SK-N-SH treated with all-trans-retinoic acid at 6 μM for 48 hours (cell line): ENCODE data around the gene SYN1.

ENCODE experiments used
- ATAC-seq: fragments of 200-7000 bp; cut with Tn5 transposase; 3 replicates; pipeline ENCODE4 v1.9.1; 2020; ENCODE audit warnings: mild to moderate bottlenecking, moderate library complexity
- ARNTL ChIP-seq: fragments of 450-650 bp; formaldehyde crosslinking; IDR thresholded peaks from 2 replicates; pipeline ENCODE4 v1.5.0; 2020; ENCODE audit warnings: low read depth, mild to moderate bottlenecking, moderate library complexity, borderline replicate concordance
- CSDC2 ChIP-seq: fragments of 250-450 bp; sonication (Bioruptor Pico); IDR thresholded peaks from 2 replicates; pipeline ENCODE4 v1.5.0; 2020; ENCODE audit warnings: mild to moderate bottlenecking, moderate library complexity
- ESRRG ChIP-seq: fragments of 250-450 bp; sonication (Bioruptor Pico); IDR thresholded peaks from 2 replicates; pipeline ENCODE4 v1.6.1; 2021; ENCODE audit warnings: mild to moderate bottlenecking
- GLIS3 ChIP-seq: fragments of 250-450 bp; sonication (Bioruptor Pico); IDR thresholded peaks from 2 replicates; pipeline ENCODE4 v1.5.0; 2020; ENCODE audit warnings: mild to moderate bottlenecking, moderate library complexity
- ISL1 ChIP-seq: fragments of 250-450 bp; sonication (Bioruptor Pico); IDR thresholded peaks from 2 replicates; pipeline ENCODE4 v2.1.2; 2022; ENCODE audit warnings: mild to moderate bottlenecking, moderate library complexity
- OSR1 ChIP-seq: fragments of 250-450 bp; sonication (Bioruptor Pico); IDR thresholded peaks from 2 replicates; pipeline ENCODE4 v1.8.0; 2022; ENCODE audit warnings: moderate library complexity, mild to moderate bottlenecking, inconsistent platforms
- PPARA ChIP-seq: fragments of 250-450 bp; sonication (Bioruptor Pico); IDR thresholded peaks from 2 replicates; pipeline ENCODE4 v1.5.0; 2020; ENCODE audit warnings: mild to moderate bottlenecking, borderline replicate concordance
- RARB ChIP-seq: fragments of 250-450 bp; sonication (Bioruptor Pico); IDR thresholded peaks from 2 replicates; pipeline ENCODE4 v1.8.0; 2021; ENCODE audit warnings: mild to moderate bottlenecking, moderate library complexity
- SNAI2 ChIP-seq: fragments of 250-450 bp; sonication (Bioruptor Pico); IDR thresholded peaks from 2 replicates; pipeline ENCODE4 v1.5.0; 2020; ENCODE audit warnings: mild to moderate bottlenecking, moderate library complexity
- TCF4 ChIP-seq: fragments of 250-450 bp; sonication (Bioruptor Pico); IDR thresholded peaks from 2 replicates; pipeline ENCODE4 v1.8.0; 2021; ENCODE audit warnings: mild to moderate bottlenecking, moderate library complexity, borderline replicate concordance
- TOX ChIP-seq: fragments of 250-450 bp; sonication (Bioruptor Pico); IDR thresholded peaks from 2 replicates; pipeline ENCODE4 v1.8.0; 2021; ENCODE audit warnings: mild to moderate bottlenecking, moderate library complexity, borderline replicate concordance
- TSHZ2 ChIP-seq: fragments of 250-450 bp; sonication (Bioruptor Pico); IDR thresholded peaks from 2 replicates; pipeline ENCODE4 v1.5.0; 2020; ENCODE audit warnings: mild to moderate bottlenecking, moderate library complexity
- ZC3H10 ChIP-seq: fragments of 250-450 bp; sonication (Bioruptor Pico); IDR thresholded peaks from 2 replicates; pipeline ENCODE4 v1.5.1; 2021; ENCODE audit warnings: mild to moderate bottlenecking, moderate library complexity
- ZFP3 ChIP-seq: fragments of 250-450 bp; sonication (Bioruptor Pico); IDR thresholded peaks from 2 replicates; pipeline ENCODE4 v1.5.0; 2020; ENCODE audit warnings: mild to moderate bottlenecking, moderate library complexity
- ZFP30 ChIP-seq: fragments of 450-650 bp; formaldehyde crosslinking; IDR thresholded peaks from 2 replicates; pipeline ENCODE4 v1.5.0; 2022; ENCODE audit warnings: mild to moderate bottlenecking, moderate library complexity
- ZNF565 ChIP-seq: fragments of 450-650 bp; formaldehyde crosslinking; conservative IDR thresholded peaks from 2 replicates; pipeline ENCODE4 v1.5.0; 2020; ENCODE audit warnings: low read depth, mild to moderate bottlenecking, moderate library complexity
- ZNF70 ChIP-seq: fragments of 450-650 bp; formaldehyde crosslinking; IDR thresholded peaks from 2 replicates; pipeline ENCODE4 v1.5.0; 2020; ENCODE audit warnings: mild to moderate bottlenecking, moderate library complexity
- ZNF8 ChIP-seq: fragments of 450-650 bp; formaldehyde crosslinking; IDR thresholded peaks from 2 replicates; pipeline ENCODE4 v1.5.0; 2020; ENCODE audit warnings: mild to moderate bottlenecking, moderate library complexity
- TF ChIP-seq, protein P1 (sequence below): fragments of 250-450 bp; sonication (Bioruptor Pico); IDR thresholded peaks from 2 replicates; pipeline ENCODE4 v1.8.0; 2020; ENCODE audit warnings: mild to moderate bottlenecking, moderate library complexity, borderline replicate concordance
- TF ChIP-seq, protein P2 (sequence below): fragments of 250-450 bp; sonication (Bioruptor Pico); IDR thresholded peaks from 2 replicates; pipeline ENCODE4 v1.5.1; 2020; ENCODE audit warnings: low read depth, mild to moderate bottlenecking, moderate library complexity
- TF ChIP-seq, protein P3 (sequence below): fragments of 250-450 bp; sonication (Bioruptor Pico); IDR thresholded peaks from 2 replicates; pipeline ENCODE4 v1.5.1; 2021; ENCODE audit warnings: mild to moderate bottlenecking, moderate library complexity

The SYN1 gene

GRCh38 chrX:47564438-47565085, 55.1 kb downstream of the SYN1 start (continued):
- TF ChIP-seq, protein P1, sequence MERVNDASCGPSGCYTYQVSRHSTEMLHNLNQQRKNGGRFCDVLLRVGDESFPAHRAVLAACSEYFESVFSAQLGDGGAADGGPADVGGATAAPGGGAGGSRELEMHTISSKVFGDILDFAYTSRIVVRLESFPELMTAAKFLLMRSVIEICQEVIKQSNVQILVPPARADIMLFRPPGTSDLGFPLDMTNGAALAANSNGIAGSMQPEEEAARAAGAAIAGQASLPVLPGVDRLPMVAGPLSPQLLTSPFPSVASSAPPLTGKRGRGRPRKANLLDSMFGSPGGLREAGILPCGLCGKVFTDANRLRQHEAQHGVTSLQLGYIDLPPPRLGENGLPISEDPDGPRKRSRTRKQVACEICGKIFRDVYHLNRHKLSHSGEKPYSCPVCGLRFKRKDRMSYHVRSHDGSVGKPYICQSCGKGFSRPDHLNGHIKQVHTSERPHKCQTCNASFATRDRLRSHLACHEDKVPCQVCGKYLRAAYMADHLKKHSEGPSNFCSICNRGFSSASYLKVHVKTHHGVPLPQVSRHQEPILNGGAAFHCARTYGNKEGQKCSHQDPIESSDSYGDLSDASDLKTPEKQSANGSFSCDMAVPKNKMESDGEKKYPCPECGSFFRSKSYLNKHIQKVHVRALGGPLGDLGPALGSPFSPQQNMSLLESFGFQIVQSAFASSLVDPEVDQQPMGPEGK (CRISPR knock-in tag): no peak
- TF ChIP-seq ZFP3 (CRISPR knock-in tag) (no peak), ZNF565 (no peak), ZNF70 (CRISPR knock-in tag) (no peak), SNAI2 (CRISPR knock-in tag) (no peak)

DNA sequence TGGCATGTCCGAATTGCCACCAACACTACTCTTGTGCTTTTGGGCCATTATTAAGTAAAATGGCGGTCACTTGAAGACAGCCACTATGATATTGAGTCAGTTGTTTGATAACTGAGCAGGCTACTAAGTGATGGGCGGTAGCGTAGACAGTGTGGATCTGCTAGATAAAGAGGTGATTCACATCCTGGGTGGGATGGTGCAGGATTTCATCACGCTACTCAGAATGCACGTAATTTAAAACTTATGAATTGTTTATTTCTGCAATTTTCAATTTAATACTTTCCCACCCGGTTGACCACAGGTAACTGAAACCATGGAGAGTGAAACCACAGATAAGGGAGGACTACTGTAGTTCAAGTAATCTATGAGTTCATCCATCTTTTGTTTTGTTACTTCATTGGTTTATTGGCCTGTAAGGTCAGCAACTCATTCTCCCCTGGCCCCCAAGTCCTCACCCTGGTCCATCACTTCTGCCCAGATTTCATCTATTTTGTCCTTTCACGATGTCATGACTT, 55.8 kb downstream of the SYN1 start:
- ATAC-seq: no peak
- TF ChIP-seq ZNF70 (CRISPR knock-in tag) (no peak), TOX (no peak), SNAI2 (CRISPR knock-in tag) (no peak), GLIS3 (CRISPR knock-in tag) (no peak), ISL1 (CRISPR knock-in tag) (no peak), ARNTL (CRISPR knock-in tag) (no peak), CSDC2 (CRISPR knock-in tag) (no peak), ESRRG (CRISPR knock-in tag) (no peak), RARB (CRISPR knock-in tag) (no peak)
- TF ChIP-seq, protein P2, sequence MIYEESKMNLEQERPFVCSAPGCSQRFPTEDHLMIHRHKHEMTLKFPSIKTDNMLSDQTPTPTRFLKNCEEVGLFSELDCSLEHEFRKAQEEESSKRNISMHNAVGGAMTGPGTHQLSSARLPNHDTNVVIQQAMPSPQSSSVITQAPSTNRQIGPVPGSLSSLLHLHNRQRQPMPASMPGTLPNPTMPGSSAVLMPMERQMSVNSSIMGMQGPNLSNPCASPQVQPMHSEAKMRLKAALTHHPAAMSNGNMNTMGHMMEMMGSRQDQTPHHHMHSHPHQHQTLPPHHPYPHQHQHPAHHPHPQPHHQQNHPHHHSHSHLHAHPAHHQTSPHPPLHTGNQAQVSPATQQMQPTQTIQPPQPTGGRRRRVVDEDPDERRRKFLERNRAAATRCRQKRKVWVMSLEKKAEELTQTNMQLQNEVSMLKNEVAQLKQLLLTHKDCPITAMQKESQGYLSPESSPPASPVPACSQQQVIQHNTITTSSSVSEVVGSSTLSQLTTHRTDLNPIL: no peak

GRCh38 chrX:47562615-47563243, 56.9 kb downstream of the SYN1 start:
- TF ChIP-seq, protein P3, sequence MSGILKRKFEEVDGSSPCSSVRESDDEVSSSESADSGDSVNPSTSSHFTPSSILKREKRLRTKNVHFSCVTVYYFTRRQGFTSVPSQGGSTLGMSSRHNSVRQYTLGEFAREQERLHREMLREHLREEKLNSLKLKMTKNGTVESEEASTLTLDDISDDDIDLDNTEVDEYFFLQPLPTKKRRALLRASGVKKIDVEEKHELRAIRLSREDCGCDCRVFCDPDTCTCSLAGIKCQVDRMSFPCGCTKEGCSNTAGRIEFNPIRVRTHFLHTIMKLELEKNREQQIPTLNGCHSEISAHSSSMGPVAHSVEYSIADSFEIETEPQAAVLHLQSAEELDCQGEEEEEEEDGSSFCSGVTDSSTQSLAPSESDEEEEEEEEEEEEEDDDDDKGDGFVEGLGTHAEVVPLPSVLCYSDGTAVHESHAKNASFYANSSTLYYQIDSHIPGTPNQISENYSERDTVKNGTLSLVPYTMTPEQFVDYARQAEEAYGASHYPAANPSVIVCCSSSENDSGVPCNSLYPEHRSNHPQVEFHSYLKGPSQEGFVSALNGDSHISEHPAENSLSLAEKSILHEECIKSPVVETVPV: no peak
- TF ChIP-seq, protein P1 (CRISPR knock-in tag): no peak
- no peak for TF ChIP-seq ZC3H10
- no peak for TF ChIP-seq ISL1 (CRISPR knock-in tag)
- no peak for TF ChIP-seq GLIS3 (CRISPR knock-in tag)
- no peak for TF ChIP-seq TOX
- TF ChIP-seq ARNTL (CRISPR knock-in tag): no peak
- no peak for TF ChIP-seq ZFP3 (CRISPR knock-in tag)
- no peak for TF ChIP-seq TCF4 (CRISPR knock-in tag)
- TF ChIP-seq ESRRG (CRISPR knock-in tag): no peak
- no peak for TF ChIP-seq ZFP30
- no peak for TF ChIP-seq SNAI2 (CRISPR knock-in tag)
- TF ChIP-seq TSHZ2 (CRISPR knock-in tag): no peak
- TF ChIP-seq, protein P2: no peak
- no peak for TF ChIP-seq ZNF565
- no peak for TF ChIP-seq OSR1 (CRISPR knock-in tag)
- TF ChIP-seq ZNF8: no peak
- TF ChIP-seq PPARA (CRISPR knock-in tag): no peak
- no peak for TF ChIP-seq ZNF70 (CRISPR knock-in tag)
- ATAC-seq: no peak
